RWPE2 (cell line): ENCODE measurements around the gene SMCR8.
A peak's percentile ranks its signal among the peaks of the same experiment; 100 is the strongest.

Experiments
- ATAC-seq: fragments of 200-7000 bp; cut with Tn5 transposase; 3 replicates; pipeline ENCODE4 v1.9.1; 2021; ENCODE audit warnings: low read depth
- DNase-seq: peaks from one replicate; pipeline ENCODE4 v3.0.0-alpha.2; 2020; ENCODE audit warnings: low spot score
- H3K27ac ChIP-seq: fragments of 450-650 bp; 2 replicates; pipeline ENCODE4 v1.5.1; 2017; ENCODE audit warnings: mild to moderate bottlenecking; ENCODE audit not compliant: poor library complexity, severe bottlenecking
- H3K27me3 ChIP-seq: fragments of 250-450 bp; sonication (Bioruptor Pico); 2 replicates; pipeline ENCODE4 v1.5.1; 2021; ENCODE audit warnings: mild to moderate bottlenecking, moderate library complexity; ENCODE audit not compliant: insufficient read depth, poor library complexity, severe bottlenecking
- H3K36me3 ChIP-seq: fragments of 250-450 bp; sonication (Bioruptor Pico); 2 replicates; pipeline ENCODE4 v1.5.1; 2020; ENCODE audit warnings: low read depth, mild to moderate bottlenecking, moderate library complexity
- H3K4me1 ChIP-seq: fragments of 250-450 bp; sonication (Bioruptor Pico); 2 replicates; pipeline ENCODE4 v1.5.1; 2021; ENCODE audit warnings: mild to moderate bottlenecking, moderate library complexity; ENCODE audit not compliant: insufficient read depth, poor library complexity, severe bottlenecking
- H3K4me3 ChIP-seq: fragments of 250-450 bp; sonication (Bioruptor Pico); 2 replicates; pipeline ENCODE4 v1.5.1; 2021; ENCODE audit warnings: mild to moderate bottlenecking, moderate library complexity; ENCODE audit not compliant: severe bottlenecking
- H3K9me3 ChIP-seq: fragments of 250-450 bp; sonication (Bioruptor Pico); 2 replicates; pipeline ENCODE4 v1.5.1; 2021; ENCODE audit warnings: mild to moderate bottlenecking, moderate library complexity; ENCODE audit not compliant: severe bottlenecking
- CTCF ChIP-seq: fragments of 450-650 bp; IDR thresholded peaks from one replicate; pipeline ENCODE4 v1.5.1; 2017; ENCODE audit warnings: mild to moderate bottlenecking, moderate library complexity; ENCODE audit not compliant: poor library complexity, severe bottlenecking

Gene SMCR8

GRCh38 chr17:18318771-18319450 lies 3.8 kb downstream of the SMCR8 start:
- peaks cover 50% of the 10 kb centered on the region for H3K36me3 ChIP-seq
- H3K9me3 ChIP-seq: no peaks in the 10 kb centered on the region
- no peak overlapping the region for H3K4me3 ChIP-seq
- peaks cover 9% of the 10 kb centered on the region for H3K4me1 ChIP-seq
- H3K27me3 ChIP-seq: no peaks in the 10 kb centered on the region
- ATAC-seq (no peak), DNase-seq (no peak)
- H3K27ac ChIP-seq: no peak overlapping the region
- no peak for TF ChIP-seq CTCF

GRCh38 chr17:18319604-18320256 lies 4.6 kb downstream of the SMCR8 start:
- Histone ChIP-seq H3K27me3 (no peaks in the 10 kb centered on the region), H3K4me1 (peaks cover 9% of the 10 kb centered on the region), H3K27ac (no peak overlapping the region), H3K9me3 (no peaks in the 10 kb centered on the region), H3K4me3 (no peak overlapping the region), H3K36me3 (peaks cover 57% of the 10 kb centered on the region)
- DNase-seq (no peak), ATAC-seq (peak; percentile 22; the same call in 1 of the 3 replicates)
- TF ChIP-seq CTCF: peak; percentile 45

- no peak overlapping the region for H3K4me3 ChIP-seq
- no peaks in the 10 kb centered on the region for H3K27me3 ChIP-seq
- H3K4me1 ChIP-seq: peaks cover 9% of the 10 kb centered on the region
- no peak overlapping the region for H3K27ac ChIP-seq
- ATAC-seq: no peak
- DNase-seq: no peak
- no peak for TF ChIP-seq CTCF
- H3K9me3 ChIP-seq: no peaks in the 10 kb centered on the region
- peaks cover 63% of the 10 kb centered on the region for H3K36me3 ChIP-seq
Observed at GRCh38 chr17:18320301-18320700, 5.2 kb downstream of the SMCR8 start.

- Histone ChIP-seq H3K4me1 (peaks cover 4% of the 10 kb centered on the region), H3K9me3 (no peaks in the 10 kb centered on the region), H3K27ac (no peak overlapping the region), H3K36me3 (peaks cover 64% of the 10 kb centered on the region), H3K27me3 (no peaks in the 10 kb centered on the region), H3K4me3 (no peak overlapping the region)
- DNase-seq: no peak
- TF ChIP-seq CTCF: no peak
- no peak for ATAC-seq
Observed at GRCh38 chr17:18321309-18321708, 6.2 kb downstream of the SMCR8 start.

- no peaks in the 10 kb centered on the region for H3K27me3 ChIP-seq
- ATAC-seq (no peak), DNase-seq (no peak)
- H3K4me3 ChIP-seq: no peak overlapping the region
- H3K4me1 ChIP-seq: peaks cover 4% of the 10 kb centered on the region
- no peak overlapping the region for H3K27ac ChIP-seq
- peaks cover 59% of the 10 kb centered on the region for H3K36me3 ChIP-seq
- no peak for TF ChIP-seq CTCF
- H3K9me3 ChIP-seq: no peaks in the 10 kb centered on the region
Observed at GRCh38 chr17:18322522-18322921, 7.4 kb downstream of the SMCR8 start.
